ENCODE results near the gene PLEKHF1. TPM values are rescaled to one million over a fixed set of nuclear protein-coding genes. Genes with fewer than 3 reads are reported as not detected.

PLEKHF1 gene
- total RNA-seq, 2 experiments from 2014 or later = 21.7 to 22.2 TPM

DNA sequence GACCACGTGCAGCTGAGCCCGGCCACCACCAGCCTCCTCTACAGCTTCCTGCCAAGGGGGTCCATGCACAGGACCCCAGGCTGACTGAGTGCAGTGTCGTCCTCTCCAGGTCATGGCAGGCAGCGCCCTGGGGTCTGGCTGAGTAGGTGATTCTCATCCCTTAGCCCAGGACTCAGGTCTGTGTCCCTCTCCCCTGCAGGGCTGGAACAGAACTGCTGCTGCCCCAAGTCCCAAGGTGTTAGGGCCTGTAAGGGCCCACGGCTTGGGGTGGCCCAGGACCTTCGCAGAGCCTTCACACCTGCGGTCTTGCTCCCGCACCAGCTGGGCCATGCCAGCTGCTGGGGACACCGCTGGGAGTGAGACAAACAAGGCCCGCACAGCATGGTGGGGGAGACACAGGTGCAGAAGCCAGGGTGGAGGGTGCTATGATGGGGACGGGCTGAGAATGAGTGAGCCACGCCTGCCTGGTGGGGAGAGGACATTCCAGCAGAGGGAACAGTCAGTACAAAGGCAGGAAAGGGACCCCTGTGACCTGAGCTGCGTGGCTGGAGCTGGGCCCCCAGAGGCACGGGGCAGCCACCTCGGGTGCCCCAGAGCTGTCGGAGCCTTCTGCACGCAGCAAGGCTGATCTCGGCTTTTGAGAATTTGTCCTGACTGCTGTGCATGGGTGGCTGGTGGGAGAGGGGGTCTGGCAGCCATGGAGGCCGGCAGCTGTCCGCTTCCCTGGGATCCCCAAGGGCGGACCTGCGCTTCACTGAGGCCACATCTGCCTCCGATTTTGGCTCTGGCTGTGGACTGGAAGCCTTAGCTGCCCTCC, 11.9 kb downstream of the PLEKHF1 start:
- H3K27ac Mint-ChIP-seq = peak overlapping the region; percentile 56
- no peak for DNase-seq
- peaks cover 63% of the 10 kb centered on the region for H3K4me1 Mint-ChIP-seq
- H3K36me3 Mint-ChIP-seq = peaks cover 20% of the 10 kb centered on the region
- H3K27me3 Mint-ChIP-seq = no peaks in the 10 kb centered on the region
- no peak overlapping the region for H3K4me3 Mint-ChIP-seq
- H3K9me3 Mint-ChIP-seq = no peaks in the 10 kb centered on the region

DNA sequence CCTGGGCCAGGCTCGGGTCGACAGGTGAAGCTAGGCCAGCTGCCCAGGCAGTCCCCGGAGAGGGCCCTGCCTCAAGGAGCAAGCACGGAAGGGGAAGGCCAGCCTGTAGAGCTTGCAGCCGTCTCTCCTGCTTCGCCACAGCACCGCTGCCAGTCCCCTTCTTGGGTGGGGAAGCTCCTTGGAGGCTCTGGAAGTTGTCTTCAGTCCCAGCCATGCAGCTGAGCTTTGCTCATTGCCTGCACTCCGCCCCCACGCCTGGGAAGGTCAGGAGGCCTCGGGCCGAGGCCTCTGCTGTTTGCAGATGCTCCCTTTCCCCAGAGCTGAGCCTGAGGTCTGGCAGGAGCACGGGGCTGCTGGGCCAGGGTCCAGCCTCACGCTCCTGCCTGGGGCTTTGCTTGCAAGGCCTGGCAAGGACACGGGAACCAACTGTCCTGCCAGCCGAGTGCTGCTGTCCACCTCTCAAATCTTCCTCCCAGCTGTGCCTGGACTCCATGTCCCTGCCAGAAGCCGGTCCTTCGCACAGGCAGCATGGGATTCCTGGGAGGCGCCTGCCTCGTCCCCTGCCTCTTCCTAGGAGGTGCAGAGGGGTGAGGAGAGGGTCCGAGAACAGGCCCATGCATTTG, 13.3 kb downstream of the PLEKHF1 start:
- Mint-ChIP-seq H3K9me3 (no peaks in the 10 kb centered on the region), H3K27ac (no peak overlapping the region), H3K4me3 (no peak overlapping the region), H3K27me3 (no peaks in the 10 kb centered on the region), H3K36me3 (peaks cover 12% of the 10 kb centered on the region), H3K4me1 (peaks cover 53% of the 10 kb centered on the region)
- DNase-seq = no peak

DNA sequence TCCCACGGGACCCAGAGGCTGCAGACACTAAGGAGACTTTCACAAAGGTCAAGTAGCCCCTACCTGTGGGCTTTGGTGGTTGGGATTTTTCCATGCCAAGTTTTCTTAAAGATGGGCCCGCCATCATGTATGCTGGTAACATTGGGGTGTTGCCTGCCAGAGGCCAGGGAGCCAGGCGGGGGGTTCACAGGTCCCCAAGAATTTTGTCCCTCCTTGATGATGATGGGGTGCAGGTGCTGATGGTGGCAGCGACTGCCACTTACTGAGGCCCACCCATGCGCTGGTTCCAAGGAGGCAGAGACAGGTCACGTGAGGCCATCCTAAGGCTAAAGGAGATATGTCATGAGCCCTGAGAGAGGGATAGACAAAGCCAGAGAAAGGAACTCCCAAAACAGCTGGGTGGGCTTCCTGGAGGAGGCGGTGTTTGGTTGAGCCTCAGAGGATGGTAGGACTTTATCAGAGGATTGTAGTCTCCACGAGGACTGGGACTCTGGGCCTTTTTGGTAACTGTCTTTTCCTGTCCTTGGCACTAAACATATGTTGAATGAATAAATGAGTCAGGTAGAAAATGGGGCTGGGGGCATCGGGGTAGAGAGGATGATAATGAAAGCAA, 14.4 kb downstream of the PLEKHF1 start:
- Mint-ChIP-seq H3K36me3 (peaks cover 8% of the 10 kb centered on the region), H3K27me3 (no peaks in the 10 kb centered on the region), H3K27ac (peak overlapping the region; percentile 85), H3K4me3 (peak overlapping the region; percentile 30), H3K4me1 (peaks cover 53% of the 10 kb centered on the region), H3K9me3 (no peaks in the 10 kb centered on the region)
- DNase-seq = no peak

DNA sequence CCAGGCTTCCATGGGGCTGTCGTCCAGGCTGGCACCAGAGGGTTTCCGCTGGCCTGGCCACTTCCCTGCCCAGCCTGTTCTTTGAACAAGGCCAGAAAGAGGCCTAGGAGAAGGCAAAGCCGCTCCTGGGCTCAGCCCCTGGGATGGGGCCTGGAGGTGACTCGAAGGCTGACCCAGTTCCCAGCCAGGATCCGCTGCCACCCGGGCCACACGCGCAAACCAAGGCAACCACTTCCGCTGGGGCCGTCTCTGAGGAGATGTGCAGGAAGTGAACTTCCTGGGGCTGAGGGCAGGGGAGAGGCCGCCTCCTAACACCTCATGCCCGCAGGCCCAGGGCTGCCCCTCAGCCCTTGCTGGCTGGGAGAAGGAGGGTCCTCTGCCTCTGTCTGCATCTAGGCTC, 15.2 kb downstream of the PLEKHF1 start:
- Mint-ChIP-seq H3K9me3 (no peaks in the 10 kb centered on the region), H3K36me3 (peaks cover 8% of the 10 kb centered on the region), H3K27ac (peak overlapping the region; percentile 88), H3K27me3 (no peaks in the 10 kb centered on the region), H3K4me3 (peak overlapping the region; percentile 63), H3K4me1 (peaks cover 47% of the 10 kb centered on the region)
- peak; percentile 83 for DNase-seq

DNA sequence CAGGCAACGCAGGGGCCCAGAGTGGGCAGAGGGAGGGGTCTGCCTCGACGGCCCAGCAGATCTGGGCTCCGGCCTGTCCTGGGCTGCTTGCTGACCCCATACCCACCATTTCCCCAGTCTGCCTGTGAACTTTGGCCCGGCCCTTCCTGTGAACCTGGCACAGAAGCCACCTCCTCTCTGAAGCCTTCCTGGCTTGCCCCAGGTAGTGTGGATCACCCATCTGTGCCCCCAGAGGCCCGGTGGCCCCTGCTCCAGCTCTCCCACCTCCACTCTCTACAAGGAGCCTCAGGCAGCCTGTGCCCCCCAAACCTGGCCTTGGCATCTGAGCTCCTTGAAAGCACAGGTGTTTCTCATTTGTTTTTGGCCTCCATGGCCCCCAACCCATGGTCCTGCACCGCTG, 15.7 kb downstream of the PLEKHF1 start:
- Mint-ChIP-seq H3K27ac (peak overlapping the region; percentile 88), H3K9me3 (no peaks in the 10 kb centered on the region), H3K4me1 (peaks cover 42% of the 10 kb centered on the region), H3K4me3 (peak overlapping the region; percentile 63), H3K36me3 (peaks cover 8% of the 10 kb centered on the region), H3K27me3 (no peaks in the 10 kb centered on the region)
- no peak for DNase-seq

DNA sequence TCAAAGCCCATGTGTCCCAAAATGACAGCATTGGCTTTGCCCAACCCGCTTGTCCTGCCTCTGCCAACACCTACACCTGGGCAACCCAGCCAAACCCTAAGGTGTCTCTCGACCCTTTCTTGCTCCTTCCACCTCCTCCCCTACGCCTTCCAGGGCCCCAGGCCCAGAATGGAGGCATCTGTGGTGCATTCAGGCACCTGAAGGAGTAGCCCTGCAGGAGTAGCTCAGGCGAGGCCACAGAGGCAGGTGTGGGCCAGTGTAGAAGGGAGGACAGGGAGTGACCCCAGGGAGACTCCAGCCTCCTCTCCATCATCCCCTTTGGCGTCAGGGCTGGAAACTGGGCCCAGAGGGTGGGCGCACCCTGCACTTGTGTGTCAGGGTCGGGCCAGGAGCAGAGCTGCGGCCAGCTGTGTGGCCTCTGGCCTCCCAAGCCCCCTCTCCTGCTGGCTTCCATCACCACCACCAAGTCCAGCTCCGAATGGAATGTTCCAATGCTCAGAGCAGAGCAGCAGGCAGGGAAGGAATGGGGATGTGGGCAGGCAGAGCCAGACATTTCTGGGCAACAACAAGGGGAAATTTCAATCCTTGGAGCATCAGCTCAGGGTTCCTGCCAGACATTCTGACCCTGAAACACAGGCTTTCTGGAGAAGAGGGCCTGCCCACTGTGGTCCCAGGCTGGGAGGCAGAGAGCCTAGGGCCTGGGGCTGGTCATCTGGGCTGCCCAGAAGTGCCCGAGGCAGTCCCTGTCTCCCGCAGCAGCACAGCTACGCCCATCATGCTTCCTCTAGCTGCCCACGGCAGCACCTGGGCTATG, 16.4 kb downstream of the PLEKHF1 start:
- Mint-ChIP-seq H3K27me3 (no peaks in the 10 kb centered on the region), H3K4me1 (peaks cover 36% of the 10 kb centered on the region), H3K27ac (peak overlapping the region; percentile 88), H3K9me3 (no peaks in the 10 kb centered on the region), H3K36me3 (peaks cover 2% of the 10 kb centered on the region), H3K4me3 (no peak overlapping the region)
- no peak for DNase-seq

DNA sequence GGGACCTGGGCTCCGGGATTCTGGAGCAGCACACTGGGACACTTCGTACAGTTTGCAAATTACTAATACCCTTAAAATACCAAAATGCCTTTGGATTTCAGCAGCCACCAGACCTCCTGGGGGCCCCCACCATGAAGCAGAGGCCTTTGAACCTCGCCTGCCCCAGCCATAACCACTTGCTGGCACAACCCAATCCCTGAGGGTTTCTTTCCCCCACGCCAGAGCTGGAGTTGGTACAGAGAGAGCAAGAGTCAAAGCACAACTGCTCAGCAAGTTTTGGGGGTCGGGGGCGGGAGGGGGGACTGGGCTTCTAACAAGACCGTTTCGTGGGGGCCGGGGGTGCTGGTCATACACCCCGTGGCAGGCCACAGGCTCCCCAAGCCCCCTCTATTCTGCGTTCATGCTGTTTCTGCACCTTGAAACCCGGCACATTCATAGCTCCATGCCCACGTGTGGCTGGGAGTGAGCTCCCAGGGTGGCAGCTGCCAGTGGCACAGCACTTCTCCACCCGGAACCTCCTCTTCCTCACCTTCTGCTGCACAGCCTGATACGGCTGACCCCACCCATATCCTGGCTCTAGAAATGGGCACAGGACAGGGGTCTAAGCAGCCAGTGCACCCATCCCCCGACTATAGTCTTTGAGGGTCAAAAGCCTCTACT, 17.1 kb downstream of the PLEKHF1 start:
- Mint-ChIP-seq H3K27ac (no peak overlapping the region), H3K27me3 (no peaks in the 10 kb centered on the region), H3K4me1 (peaks cover 35% of the 10 kb centered on the region), H3K36me3 (no peaks in the 10 kb centered on the region), H3K9me3 (no peaks in the 10 kb centered on the region), H3K4me3 (no peak overlapping the region)
- DNase-seq = no peak

DNA sequence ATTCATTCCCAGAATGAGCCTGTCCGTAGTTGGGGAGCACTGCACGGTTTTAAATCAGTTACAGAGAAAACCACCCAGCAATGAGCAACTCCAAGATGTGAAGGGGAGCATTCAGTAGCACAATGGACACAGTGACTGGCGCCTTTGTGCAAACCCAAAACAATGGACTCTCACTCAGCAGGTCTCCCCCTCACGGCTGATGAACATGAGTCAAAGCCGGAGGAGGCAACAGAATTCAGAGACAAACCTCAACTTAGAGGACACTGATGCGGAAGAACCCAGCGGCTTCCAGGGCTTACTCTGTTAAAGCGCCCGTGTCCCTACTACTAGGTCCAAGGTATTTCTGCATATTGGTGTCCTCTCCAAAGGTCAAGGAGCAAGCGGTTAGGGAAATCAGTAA, 17.7 kb downstream of the PLEKHF1 start:
- no peak for DNase-seq
- no peaks in the 10 kb centered on the region for H3K27me3 Mint-ChIP-seq
- no peaks in the 10 kb centered on the region for H3K9me3 Mint-ChIP-seq
- H3K27ac Mint-ChIP-seq = no peak overlapping the region
- peaks cover under 1% of the 10 kb centered on the region for H3K36me3 Mint-ChIP-seq
- H3K4me3 Mint-ChIP-seq = no peak overlapping the region
- H3K4me1 Mint-ChIP-seq = peaks cover 41% of the 10 kb centered on the region

DNA sequence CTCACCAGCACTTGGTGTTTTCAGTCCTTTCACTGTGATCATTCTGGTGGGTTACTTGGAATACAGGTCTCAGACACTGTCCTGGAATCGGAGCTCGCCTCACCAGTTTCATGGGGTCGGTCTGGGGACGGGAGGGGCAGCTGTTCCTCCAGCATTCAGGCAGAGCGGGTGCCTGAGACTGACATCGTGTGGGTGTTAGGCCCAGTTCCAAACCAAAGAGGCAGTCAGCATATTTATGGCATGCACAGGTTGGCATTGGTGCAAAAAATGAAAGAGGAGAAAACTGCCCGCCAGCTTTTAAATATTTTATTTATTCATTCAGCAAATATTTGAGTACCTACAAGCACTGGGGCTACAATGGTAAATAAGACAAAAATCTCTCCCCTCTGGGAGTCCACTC, 20.1 kb downstream of the PLEKHF1 start:
- H3K27ac Mint-ChIP-seq = no peak overlapping the region
- peaks cover 6% of the 10 kb centered on the region for H3K36me3 Mint-ChIP-seq
- no peak overlapping the region for H3K4me3 Mint-ChIP-seq
- no peak for DNase-seq
- no peaks in the 10 kb centered on the region for H3K27me3 Mint-ChIP-seq
- H3K9me3 Mint-ChIP-seq = peaks cover 4% of the 10 kb centered on the region
- peaks cover 40% of the 10 kb centered on the region for H3K4me1 Mint-ChIP-seq

DNA sequence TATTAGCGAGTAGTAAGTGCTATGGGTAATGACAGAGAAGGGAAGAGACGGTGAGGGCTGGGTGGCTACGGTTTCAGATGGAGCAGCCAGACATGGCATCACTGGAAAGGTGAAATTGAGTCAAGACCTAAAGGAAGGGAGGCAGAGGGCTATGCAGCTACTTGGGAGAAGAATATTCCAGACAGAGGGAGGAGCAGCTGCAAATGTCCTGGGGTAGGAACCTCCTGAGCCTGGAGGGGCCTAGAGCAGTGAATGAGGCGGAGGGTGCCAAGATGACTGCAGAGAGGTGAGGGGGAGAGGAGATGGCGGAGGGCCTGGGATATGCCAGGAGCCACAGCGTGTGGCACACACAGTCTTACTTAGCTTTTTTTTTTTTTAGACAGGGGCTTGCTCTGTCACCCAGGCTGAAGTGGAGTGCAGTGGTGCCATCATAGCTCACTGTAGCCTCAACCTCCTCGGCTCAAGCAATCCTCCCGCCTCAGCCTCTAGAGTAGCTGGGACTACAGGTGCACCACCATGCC, 21.1 kb downstream of the PLEKHF1 start:
- peaks cover 33% of the 10 kb centered on the region for H3K4me1 Mint-ChIP-seq
- no peaks in the 10 kb centered on the region for H3K27me3 Mint-ChIP-seq
- no peak overlapping the region for H3K27ac Mint-ChIP-seq
- peaks cover 4% of the 10 kb centered on the region for H3K9me3 Mint-ChIP-seq
- peaks cover 6% of the 10 kb centered on the region for H3K36me3 Mint-ChIP-seq
- no peak for DNase-seq
- H3K4me3 Mint-ChIP-seq = no peak overlapping the region

DNA sequence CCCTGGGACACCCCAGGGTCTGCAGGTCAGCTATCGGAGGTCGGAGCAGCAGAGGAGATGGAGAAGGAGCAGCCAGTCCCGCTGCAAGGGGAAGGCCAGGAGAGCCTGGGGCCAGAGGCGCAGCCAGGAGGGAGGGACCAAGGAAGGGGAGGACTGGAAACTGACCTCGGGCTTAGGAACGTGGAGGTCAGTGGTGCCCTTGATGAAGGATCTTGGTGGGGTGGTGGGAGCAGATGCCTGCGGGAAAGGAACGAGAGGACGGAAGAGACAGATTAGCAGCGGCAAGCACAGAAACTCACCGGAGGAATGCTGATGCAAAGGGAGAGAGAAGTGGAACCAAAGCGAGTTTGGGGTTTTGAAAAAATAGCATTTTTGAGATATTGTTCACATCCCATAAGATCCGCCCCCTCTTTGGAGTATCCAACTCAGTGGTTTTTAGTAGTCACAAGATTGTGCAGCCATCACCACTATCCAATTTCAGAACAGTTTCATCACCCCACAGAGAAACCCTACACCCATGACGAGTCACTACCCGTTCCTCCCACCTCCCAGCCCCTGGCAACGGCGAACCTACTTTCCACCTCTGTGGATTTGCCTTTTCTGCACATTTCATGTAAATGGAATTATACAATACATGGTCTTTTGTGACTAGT, 22.1 kb downstream of the PLEKHF1 start:
- Mint-ChIP-seq H3K27me3 (no peaks in the 10 kb centered on the region), H3K4me3 (no peak overlapping the region), H3K4me1 (peaks cover 32% of the 10 kb centered on the region), H3K36me3 (peaks cover 6% of the 10 kb centered on the region), H3K9me3 (peaks cover 4% of the 10 kb centered on the region), H3K27ac (peak overlapping the region; percentile 66)
- peak; percentile 59 for DNase-seq

DNA sequence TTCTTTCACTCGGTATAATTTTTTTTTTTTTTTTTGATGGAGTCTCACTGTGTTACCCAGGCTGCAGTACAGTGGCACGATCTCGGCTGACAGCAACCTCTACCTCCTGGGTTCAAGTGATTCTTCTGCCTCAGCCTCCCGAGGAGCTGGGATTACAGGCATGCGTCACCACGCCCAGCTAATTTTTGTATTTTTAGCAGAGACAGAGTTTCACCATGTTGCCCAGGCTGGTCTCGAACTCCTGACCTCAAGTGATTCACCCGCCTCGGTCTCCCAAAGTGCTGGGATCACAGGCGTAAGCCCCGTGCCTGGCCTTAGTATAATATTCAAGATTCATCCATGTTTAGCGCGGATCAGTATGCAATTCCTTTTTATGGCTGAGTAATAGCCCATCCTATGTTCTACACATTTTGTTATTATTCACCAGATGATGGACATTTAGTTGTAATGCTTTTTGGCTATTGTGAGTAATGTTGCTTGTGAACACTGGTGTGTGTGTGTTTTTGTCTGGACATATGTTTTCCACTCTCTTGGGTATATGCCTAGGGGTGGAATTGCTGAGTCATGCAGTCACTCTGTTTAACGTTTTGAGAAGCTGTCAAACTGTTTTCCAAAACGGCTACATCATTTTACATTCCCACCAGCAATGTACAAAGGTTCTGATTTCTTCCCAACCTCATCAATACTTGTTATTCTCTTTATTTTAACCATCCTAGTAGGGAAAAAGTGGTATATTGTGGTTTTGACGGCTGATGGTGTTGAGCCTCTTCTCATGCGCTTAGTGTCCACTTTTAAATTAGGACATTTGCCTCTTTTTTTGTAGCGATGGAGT, 22.9 kb downstream of the PLEKHF1 start:
- Mint-ChIP-seq H3K27me3 (no peaks in the 10 kb centered on the region), H3K27ac (peak overlapping the region; percentile 23), H3K36me3 (peaks cover 6% of the 10 kb centered on the region), H3K9me3 (peaks cover 4% of the 10 kb centered on the region), H3K4me1 (peaks cover 28% of the 10 kb centered on the region), H3K4me3 (no peak overlapping the region)
- no peak for DNase-seq

DNA sequence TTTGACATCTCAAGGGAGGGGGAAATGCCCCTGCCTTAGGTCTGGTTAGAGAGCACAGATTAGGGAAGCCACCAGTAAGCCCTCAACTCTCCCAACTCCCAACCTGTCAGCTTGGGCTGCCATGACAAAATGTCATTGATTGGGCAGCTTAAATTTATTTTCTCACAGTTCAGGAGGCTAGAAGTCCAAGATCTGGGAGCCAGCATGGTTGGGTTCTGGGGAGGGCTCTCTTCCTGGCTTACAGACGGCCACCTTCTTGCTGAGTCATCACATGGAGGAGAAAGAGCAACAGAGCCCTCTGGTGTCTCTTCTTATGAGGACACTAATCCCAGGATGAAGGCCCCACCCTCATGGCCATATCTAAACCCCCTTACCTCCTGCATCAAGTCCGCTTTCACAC, 25.6 kb downstream of the PLEKHF1 start:
- Mint-ChIP-seq H3K27ac (peak overlapping the region; percentile 59), H3K4me3 (no peak overlapping the region), H3K27me3 (no peaks in the 10 kb centered on the region), H3K36me3 (peaks cover 9% of the 10 kb centered on the region), H3K4me1 (peaks cover 32% of the 10 kb centered on the region), H3K9me3 (peaks cover 4% of the 10 kb centered on the region)
- peak; percentile 49 for DNase-seq
